Activated B cell treated with CpG ODN at 0.5 μM for 24 hours (primary cell): ENCODE measurements around the gene DDX21. TPM values are rescaled to one million over a fixed set of nuclear protein-coding genes. Genes with fewer than 3 reads are reported as not detected.

Source experiments
- ATAC-seq: fragments of 200-7000 bp; cut with Tn5 transposase; one replicate; pipeline ENCODE4 v1.10.0; 2021; ENCODE audit warnings: low read depth, mild to moderate bottlenecking, moderate library complexity
- CTCF ChIA-PET: fragments of 350-600 bp; sonication (Branson Sonifier 250); formaldehyde crosslinking; loops from one replicate; lab custom pipeline; 2021; ENCODE audit warnings: antibody characterized with exemption; lab: Charles Lee
- POLR2A ChIA-PET: fragments of 350-600 bp; sonication (Branson Sonifier 250); formaldehyde crosslinking; loops from one replicate; lab custom pipeline; 2021; ENCODE audit warnings: antibody characterized with exemption; lab: Charles Lee
- DNase-seq: peaks from one replicate; pipeline ENCODE4 v3.0.0; 2022
- H3K27ac Mint-ChIP-seq: one replicate; pipeline ENCODE4 v1.8.0; 2020; ENCODE audit warnings: mixed read lengths
- H3K27me3 Mint-ChIP-seq: one replicate; pipeline ENCODE4 v1.8.0; 2021; ENCODE audit warnings: mixed read lengths
- H3K36me3 Mint-ChIP-seq: one replicate; pipeline ENCODE4 v1.8.0; 2021; ENCODE audit warnings: low read depth, mixed read lengths
- H3K4me1 Mint-ChIP-seq: one replicate; pipeline ENCODE4 v1.8.0; 2021; ENCODE audit warnings: mixed read lengths
- H3K4me3 Mint-ChIP-seq: one replicate; pipeline ENCODE4 v1.8.0; 2020; ENCODE audit warnings: mild to moderate bottlenecking, mixed read lengths
- H3K9me3 Mint-ChIP-seq: one replicate; pipeline ENCODE4 v1.8.0; 2020; ENCODE audit warnings: mixed read lengths
- CTCF ChIP-seq: fragments of 200-600 bp; IDR thresholded peaks from one replicate; pipeline ENCODE4 v1.8.0; 2022; ENCODE audit warnings: antibody characterized with exemption, mild to moderate bottlenecking
- intact Hi-C: fragments of 100-400 bp; cut with micrococcal nuclease; formaldehyde crosslinking; loops from one replicate; pipeline ENCODE4 v1.15.1; 2024
- total RNA-seq: library from RNA; stranded (reverse); gene quantifications from 2 replicates; pipeline ENCODE4 v1.2.3, GENCODE V29; 2022

DDX21 gene
- total RNA-seq, 1 donor from 2014 or later, result 112 TPM

- Mint-ChIP-seq H3K9me3 (no peaks in the 10 kb centered on the region), H3K36me3 (peaks cover 10% of the 10 kb centered on the region), H3K4me1 (no peaks in the 10 kb centered on the region), H3K4me3 (no peak overlapping the region), H3K27me3 (no peaks in the 10 kb centered on the region), H3K27ac (no peak overlapping the region)
- ChIA-PET CTCF (no interaction called here), POLR2A (no interaction called here)
- intact Hi-C loops, result no loop called here
- ATAC-seq (no peak), DNase-seq (no peak)
- TF ChIP-seq CTCF, result no peak
These were observed 66.6 kb downstream of the DDX21 start for GRCh38 chr10:69022611-69023010.

GRCh38 chr10:69025370-69025896 lies 69.5 kb downstream of the DDX21 start:
- Mint-ChIP-seq H3K36me3 (no peaks in the 10 kb centered on the region), H3K27ac (no peak overlapping the region), H3K27me3 (no peaks in the 10 kb centered on the region), H3K4me3 (no peak overlapping the region), H3K4me1 (no peaks in the 10 kb centered on the region), H3K9me3 (no peaks in the 10 kb centered on the region)
- no peak for DNase-seq
- intact Hi-C loops, result no loop called here
- ChIA-PET POLR2A (no interaction called here), CTCF (no interaction called here)
- TF ChIP-seq CTCF, result no peak
- no peak for ATAC-seq

GRCh38 chr10:69033256-69033655 lies 77.3 kb downstream of the DDX21 start:
- no peak overlapping the region for H3K4me3 Mint-ChIP-seq
- H3K36me3 Mint-ChIP-seq, result no peaks in the 10 kb centered on the region
- no peaks in the 10 kb centered on the region for H3K4me1 Mint-ChIP-seq
- intact Hi-C loops, result no loop called here
- H3K27me3 Mint-ChIP-seq, result no peaks in the 10 kb centered on the region
- no peak for DNase-seq
- H3K9me3 Mint-ChIP-seq, result no peaks in the 10 kb centered on the region
- ChIA-PET CTCF (no interaction called here), POLR2A (no interaction called here)
- TF ChIP-seq CTCF, result no peak
- no peak overlapping the region for H3K27ac Mint-ChIP-seq
- ATAC-seq, result no peak

Other genes starting within 250 kb of the DDX21 start
- 88.2 and 98.8 TPM in 2 replicates for gene CCAR1, start 234.9 kb upstream of the DDX21 start, total RNA-seq
- 0.10 and 0.16 TPM in 2 replicates for gene STOX1, start 128.6 kb upstream of the DDX21 start, total RNA-seq
- gene DDX50, start 54.9 kb upstream of the DDX21 start, total RNA-seq, result 36.3 and 41.7 TPM in 2 replicates
- gene KIFBP, start 32.6 kb downstream of the DDX21 start, total RNA-seq, result 6.5 and 7.7 TPM in 2 replicates
- gene SRGN, start 131.9 kb downstream of the DDX21 start, total RNA-seq, result 91.4 and 95.5 TPM in 2 replicates
- gene VPS26A, start 168.0 kb downstream of the DDX21 start, total RNA-seq, result 25.9 and 29.5 TPM in 2 replicates
- gene SUPV3L1, start 224.1 kb downstream of the DDX21 start, total RNA-seq, result 38.7 and 49.1 TPM in 2 replicates